Peyer's patch (tissue), 4 donors: ENCODE measurements around the gene TOX2. TPM values are rescaled to one million over a fixed set of nuclear protein-coding genes. Genes with fewer than 3 reads are reported as not detected.

ENCODE experiments used
- DNase-seq, 3 donors: peaks; one replicate each; pipeline ENCODE4 v3.0.0-alpha.2; 2017 to 2019
- H3K27ac ChIP-seq, 4 donors: fragments of 200-600 bp; sonication (generic); one replicate each; pipeline ENCODE4 v1.5.1; 2016 to 2019
- H3K27me3 ChIP-seq, 2 donors: fragments of 200-600 bp; sonication (generic); one replicate each; pipeline ENCODE4 v1.5.1; 2019
- H3K36me3 ChIP-seq, 3 donors: fragments of 200-600 bp; sonication (generic); one replicate each; pipeline ENCODE4 v1.5.1; 2016 to 2019
- H3K4me1 ChIP-seq, 4 donors: fragments of 200-600 bp; sonication (generic); one replicate each; pipeline ENCODE4 v1.5.1; 2016 to 2019
- H3K4me3 ChIP-seq, 4 donors: fragments of 200-600 bp; sonication (generic); 1 replicate in 3 of 4; 2 replicates in 1 of 4; pipeline ENCODE4 v1.5.1; 2016 to 2019; ENCODE audit warnings: mild to moderate bottlenecking in 1 of 4
- H3K9me3 ChIP-seq, 4 donors: fragments of 200-600 bp; sonication (generic); one replicate each; pipeline ENCODE4 v1.5.1; 2016 to 2019; ENCODE audit warnings: mild to moderate bottlenecking in 1 of 4
- POLR2A ChIP-seq, 2 donors: fragments of 450-650 bp; IDR thresholded peaks; one replicate each; pipeline ENCODE4 v1.5.1; 2017; ENCODE audit warnings: antibody characterized with exemption in 2 of 2, mild to moderate bottlenecking in 2 of 2, moderate library complexity in 2 of 2
- total RNA-seq, 4 donors: library from RNA; depleted of rRNA; stranded (reverse); fragments of >200 nt; gene quantifications; one replicate each; pipeline ENCODE4 v1.1.0, GENCODE V29; 2016
- TF ChIP-seq, protein P1 (sequence below), 6 experiments: fragments of 450-650 bp in 4 of 6; fragments of 200-600 bp in 2 of 6; sonication (generic) in 1 of 6; IDR thresholded peaks; one replicate each; pipeline ENCODE4 v1.5.1; 2017 to 2019; ENCODE audit warnings: antibody characterized with exemption in 6 of 6, mild to moderate bottlenecking in 3 of 6, moderate library complexity in 1 of 6

TOX2 gene
- total RNA-seq, 4 donors from 2014 or later, result 1.9 to 5.8 (median 2.0) TPM

DNA sequence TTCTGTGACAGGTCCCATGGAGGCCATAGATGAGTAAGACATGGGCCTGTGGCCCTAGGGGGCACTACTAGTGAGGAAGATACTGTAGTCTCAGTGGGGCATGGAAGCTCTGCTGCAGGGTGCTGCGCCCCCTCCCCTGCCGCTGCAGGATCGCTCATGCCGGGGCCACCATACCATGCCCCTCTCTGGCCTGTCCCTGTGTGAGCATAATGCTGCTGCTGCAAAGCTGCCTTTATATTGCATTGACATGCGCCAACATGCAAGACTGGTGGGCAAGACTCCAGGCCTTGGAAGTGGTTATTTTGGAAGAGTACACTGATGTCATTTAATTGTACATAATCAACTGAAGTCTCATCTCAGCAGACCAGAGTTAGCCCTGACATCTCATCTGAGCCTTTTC lies 60.0 kb downstream of the TOX2 start:
- no peaks in the 10 kb centered on the region for H3K27me3 ChIP-seq
- TF ChIP-seq, protein P1, sequence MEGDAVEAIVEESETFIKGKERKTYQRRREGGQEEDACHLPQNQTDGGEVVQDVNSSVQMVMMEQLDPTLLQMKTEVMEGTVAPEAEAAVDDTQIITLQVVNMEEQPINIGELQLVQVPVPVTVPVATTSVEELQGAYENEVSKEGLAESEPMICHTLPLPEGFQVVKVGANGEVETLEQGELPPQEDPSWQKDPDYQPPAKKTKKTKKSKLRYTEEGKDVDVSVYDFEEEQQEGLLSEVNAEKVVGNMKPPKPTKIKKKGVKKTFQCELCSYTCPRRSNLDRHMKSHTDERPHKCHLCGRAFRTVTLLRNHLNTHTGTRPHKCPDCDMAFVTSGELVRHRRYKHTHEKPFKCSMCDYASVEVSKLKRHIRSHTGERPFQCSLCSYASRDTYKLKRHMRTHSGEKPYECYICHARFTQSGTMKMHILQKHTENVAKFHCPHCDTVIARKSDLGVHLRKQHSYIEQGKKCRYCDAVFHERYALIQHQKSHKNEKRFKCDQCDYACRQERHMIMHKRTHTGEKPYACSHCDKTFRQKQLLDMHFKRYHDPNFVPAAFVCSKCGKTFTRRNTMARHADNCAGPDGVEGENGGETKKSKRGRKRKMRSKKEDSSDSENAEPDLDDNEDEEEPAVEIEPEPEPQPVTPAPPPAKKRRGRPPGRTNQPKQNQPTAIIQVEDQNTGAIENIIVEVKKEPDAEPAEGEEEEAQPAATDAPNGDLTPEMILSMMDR (IDR thresholded peaks at IDR 0.05), result no peak
- TF ChIP-seq POLR2A (IDR thresholded peaks at IDR 0.05), result no peak
- H3K36me3 ChIP-seq, result no peaks in the 10 kb centered on the region
- no peak overlapping the region for H3K4me3 ChIP-seq
- H3K4me1 ChIP-seq, result no peaks in the 10 kb centered on the region
- H3K27ac ChIP-seq, result no peak overlapping the region
- no peak for DNase-seq
- H3K9me3 ChIP-seq, result no peaks in the 10 kb centered on the region

DNA sequence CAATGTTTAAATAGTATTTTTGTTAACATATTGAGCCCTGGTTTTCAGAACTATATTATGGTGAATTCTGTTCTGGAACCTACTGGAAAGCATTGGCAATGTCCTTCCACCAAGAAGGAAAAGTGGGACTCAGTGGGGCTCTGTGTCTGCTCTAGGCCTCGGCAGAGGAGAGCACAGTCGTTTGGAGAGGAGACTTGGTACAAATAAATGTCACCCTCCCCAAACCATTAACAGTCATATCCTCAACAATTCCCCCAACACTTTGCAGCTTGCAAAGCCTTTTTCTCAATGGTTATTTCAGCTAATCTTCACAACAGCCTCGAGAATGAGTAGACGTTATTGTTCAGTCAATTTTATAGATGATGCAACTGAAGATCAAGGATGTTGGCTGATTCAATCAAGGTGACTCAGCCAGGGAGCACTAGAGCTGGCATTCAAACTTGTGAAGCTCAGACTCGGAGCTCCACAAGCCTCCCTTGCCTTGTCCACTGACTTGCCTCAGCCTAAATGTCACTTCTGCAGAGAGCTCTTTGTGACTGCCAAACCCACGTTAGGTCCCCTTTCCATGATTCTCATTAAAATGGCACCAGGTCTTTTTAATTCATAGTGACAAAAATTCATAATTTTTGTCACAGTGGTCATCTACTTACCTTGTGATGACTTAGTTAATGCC lies 60.6 kb downstream of the TOX2 start:
- Histone ChIP-seq H3K4me3 (no peak overlapping the region), H3K4me1 (no peaks in the 10 kb centered on the region), H3K27ac (no peak overlapping the region), H3K36me3 (no peaks in the 10 kb centered on the region), H3K9me3 (no peaks in the 10 kb centered on the region), H3K27me3 (no peaks in the 10 kb centered on the region)
- TF ChIP-seq POLR2A (IDR thresholded peaks at IDR 0.05), result no peak
- TF ChIP-seq, protein P1 (IDR thresholded peaks at IDR 0.05), result no peak
- DNase-seq, result no peak

DNA sequence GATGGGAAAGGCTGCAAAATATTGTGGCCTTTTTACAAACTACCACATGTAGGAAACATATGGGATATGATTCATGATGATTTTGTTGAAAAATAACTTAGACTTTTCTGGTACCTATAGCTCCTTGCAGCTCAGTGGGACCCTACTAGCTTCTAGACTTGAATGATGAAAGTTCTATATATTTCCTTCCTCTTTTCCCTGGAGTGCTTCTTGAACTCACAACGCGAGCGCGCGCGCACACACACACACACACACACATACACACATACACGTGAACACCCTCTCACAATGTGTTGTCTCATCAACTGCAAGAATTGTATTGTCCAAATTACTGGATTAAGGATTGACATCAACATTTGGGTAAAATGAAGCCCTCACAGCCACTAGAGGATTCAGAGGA lies 61.9 kb downstream of the TOX2 start:
- no peak for TF ChIP-seq POLR2A (IDR thresholded peaks at IDR 0.05)
- TF ChIP-seq, protein P1 (IDR thresholded peaks at IDR 0.05), result no peak
- Histone ChIP-seq H3K4me3 (no peak overlapping the region), H3K9me3 (no peaks in the 10 kb centered on the region), H3K27me3 (no peaks in the 10 kb centered on the region), H3K36me3 (no peaks in the 10 kb centered on the region), H3K27ac (no peak overlapping the region), H3K4me1 (no peaks in the 10 kb centered on the region)
- DNase-seq, result no peak

DNA sequence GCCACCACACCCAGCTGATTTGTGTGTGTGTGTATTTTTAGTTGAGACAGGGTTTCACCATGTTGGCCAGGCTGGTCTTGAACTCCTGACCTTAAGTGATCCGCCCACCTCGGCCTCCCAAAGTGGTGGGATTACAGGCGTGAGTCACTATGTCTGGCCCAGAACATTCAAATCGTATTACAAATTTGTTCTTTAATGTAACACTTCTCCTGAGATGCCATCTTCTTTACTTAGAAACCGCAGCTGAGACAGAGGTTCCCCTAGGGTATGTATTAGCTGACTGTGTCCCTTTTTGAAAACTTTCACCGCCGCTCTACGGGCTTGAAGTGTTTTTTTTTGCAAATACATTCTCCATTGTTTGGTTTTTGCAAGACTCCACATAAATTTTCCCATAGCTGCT lies 62.6 kb downstream of the TOX2 start:
- DNase-seq, result no peak
- H3K4me1 ChIP-seq, result no peaks in the 10 kb centered on the region
- TF ChIP-seq POLR2A (IDR thresholded peaks at IDR 0.05), result no peak
- TF ChIP-seq, protein P1 (IDR thresholded peaks at IDR 0.05), result no peak
- H3K4me3 ChIP-seq, result no peak overlapping the region
- no peaks in the 10 kb centered on the region for H3K36me3 ChIP-seq
- H3K9me3 ChIP-seq, result no peaks in the 10 kb centered on the region
- H3K27ac ChIP-seq, result no peak overlapping the region
- no peaks in the 10 kb centered on the region for H3K27me3 ChIP-seq

DNA sequence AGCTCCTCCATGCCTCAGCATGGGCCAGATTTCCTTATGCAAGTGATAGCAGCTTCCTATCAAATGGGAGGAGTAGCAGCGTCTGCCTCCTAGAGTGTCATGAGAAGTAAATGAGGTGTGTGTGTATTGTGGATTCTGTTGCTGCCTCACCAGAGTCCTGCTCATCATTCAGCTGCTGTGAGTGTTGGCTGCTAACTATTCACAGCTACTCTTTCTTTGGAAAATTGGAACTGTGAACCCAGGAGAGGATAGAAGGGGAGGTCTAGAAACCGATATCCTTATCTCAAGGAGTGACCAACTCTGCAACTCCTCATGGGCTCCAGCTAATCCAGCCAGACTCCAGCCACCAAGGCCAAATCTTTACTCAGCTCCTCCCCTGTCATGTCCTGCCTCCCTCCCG lies 63.3 kb downstream of the TOX2 start:
- no peaks in the 10 kb centered on the region for H3K27me3 ChIP-seq
- DNase-seq, result no peak
- TF ChIP-seq, protein P1 (IDR thresholded peaks at IDR 0.05), result no peak
- TF ChIP-seq POLR2A (IDR thresholded peaks at IDR 0.05), result no peak
- no peaks in the 10 kb centered on the region for H3K4me1 ChIP-seq
- no peak overlapping the region for H3K4me3 ChIP-seq
- no peaks in the 10 kb centered on the region for H3K9me3 ChIP-seq
- no peak overlapping the region for H3K27ac ChIP-seq
- no peaks in the 10 kb centered on the region for H3K36me3 ChIP-seq
